ENCODE measurements around the gene SLC25A3. TPM values are rescaled to one million over a fixed set of nuclear protein-coding genes. Genes with fewer than 3 reads are reported as not detected.

Gene SLC25A3
- total RNA-seq, 1 experiment from 2014 or later, result 547 TPM

DNA sequence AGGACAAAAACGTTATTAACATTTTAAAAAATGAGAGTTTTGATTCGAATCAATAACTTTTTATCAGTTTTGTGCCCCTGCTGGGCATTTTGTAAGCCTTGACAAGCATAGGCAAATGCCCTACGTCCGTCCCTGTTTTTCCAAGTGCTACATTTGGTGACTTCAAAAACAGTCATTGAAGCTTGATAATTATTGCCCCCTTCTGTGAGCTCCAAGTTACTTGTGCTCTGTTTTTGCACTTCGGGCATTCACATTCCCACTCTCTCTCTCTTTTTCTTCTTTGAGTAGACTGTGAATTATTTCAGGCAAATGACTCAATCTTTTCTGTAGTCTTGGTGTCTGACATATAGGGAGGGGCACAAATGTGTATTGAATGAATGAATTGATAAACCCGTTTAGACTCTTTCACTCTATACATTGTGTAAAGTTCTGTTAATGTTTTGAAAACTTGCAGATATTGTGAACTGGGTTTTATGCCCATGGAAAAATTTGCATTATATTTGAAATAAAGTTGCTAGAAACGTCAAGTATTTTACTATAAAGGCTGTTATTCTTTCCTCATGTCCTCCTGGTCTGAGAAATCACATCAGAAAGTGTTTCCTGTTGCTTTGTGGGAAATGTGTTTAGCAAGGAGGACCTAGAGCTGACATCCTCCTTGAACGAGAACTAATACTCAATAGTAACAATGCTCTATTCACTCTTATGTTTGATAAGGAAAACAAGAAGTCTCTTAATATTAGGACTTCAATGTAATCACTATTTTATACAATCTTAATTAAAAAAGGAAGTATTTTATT, 53.0 kb downstream of the SLC25A3 start:
- no peak overlapping the region for H3K27ac ChIP-seq (ENCODE audit: low read length)
- ATAC-seq (no peak), DNase-seq (peak; percentile 40)
- peak overlapping the region; percentile 88 for H3K4me3 ChIP-seq (ENCODE audit: low read length)
- no peaks in the 10 kb centered on the region for H4K20me1 ChIP-seq (ENCODE audit: low read length)
- H3K9me2 ChIP-seq (replicated peaks; ENCODE audit: low read length), result no peaks in the 10 kb centered on the region
- peak overlapping the region; percentile 68 for H3K9ac ChIP-seq (ENCODE audit: low read length)
- no peaks in the 10 kb centered on the region for H3F3A ChIP-seq (ENCODE audit: low read length, unreplicated experiment)
- no peaks in the 10 kb centered on the region for H3K9me3 ChIP-seq (ENCODE audit: low read length)
- peak overlapping the region; percentile 81 for H3K4me2 ChIP-seq (ENCODE audit: low read length)
- peaks cover 3% of the 10 kb centered on the region; the same call in 1 of the 2 replicates for H3K36me3 ChIP-seq (ENCODE audit: low read depth, low read length)
- H2AFZ ChIP-seq (ENCODE audit: low read length), result peak overlapping the region; percentile 98
- H3K79me2 ChIP-seq (ENCODE audit: low read length), result peaks cover 44% of the 10 kb centered on the region
- H3K27me3 ChIP-seq (ENCODE audit: low read length), result no peaks in the 10 kb centered on the region
- ChIA-PET CTCF (interaction anchor here (1.0 kb wide), 1 partner anchor 40 kb away, joined by 4 read pairs; no protein-coding TSS in a partner anchor), POLR2A (ENCODE audit: unreplicated experiment) (interaction anchor here (0.6 kb wide), 1 partner anchor 53 kb away, joined by 3 read pairs; no protein-coding TSS in a partner anchor)
- no peak for TF ChIP-seq EZH2 (IDR thresholded peaks at IDR 0.05; ENCODE audit: low read length, unreplicated experiment)
- no peak for TF ChIP-seq EZH2phosphoT487 (IDR thresholded peaks at IDR 0.05; ENCODE audit: borderline replicate concordance, low read length)
- TF ChIP-seq, protein P1, sequence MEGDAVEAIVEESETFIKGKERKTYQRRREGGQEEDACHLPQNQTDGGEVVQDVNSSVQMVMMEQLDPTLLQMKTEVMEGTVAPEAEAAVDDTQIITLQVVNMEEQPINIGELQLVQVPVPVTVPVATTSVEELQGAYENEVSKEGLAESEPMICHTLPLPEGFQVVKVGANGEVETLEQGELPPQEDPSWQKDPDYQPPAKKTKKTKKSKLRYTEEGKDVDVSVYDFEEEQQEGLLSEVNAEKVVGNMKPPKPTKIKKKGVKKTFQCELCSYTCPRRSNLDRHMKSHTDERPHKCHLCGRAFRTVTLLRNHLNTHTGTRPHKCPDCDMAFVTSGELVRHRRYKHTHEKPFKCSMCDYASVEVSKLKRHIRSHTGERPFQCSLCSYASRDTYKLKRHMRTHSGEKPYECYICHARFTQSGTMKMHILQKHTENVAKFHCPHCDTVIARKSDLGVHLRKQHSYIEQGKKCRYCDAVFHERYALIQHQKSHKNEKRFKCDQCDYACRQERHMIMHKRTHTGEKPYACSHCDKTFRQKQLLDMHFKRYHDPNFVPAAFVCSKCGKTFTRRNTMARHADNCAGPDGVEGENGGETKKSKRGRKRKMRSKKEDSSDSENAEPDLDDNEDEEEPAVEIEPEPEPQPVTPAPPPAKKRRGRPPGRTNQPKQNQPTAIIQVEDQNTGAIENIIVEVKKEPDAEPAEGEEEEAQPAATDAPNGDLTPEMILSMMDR (conservative IDR thresholded peaks at IDR 0.05; ENCODE audit: low read depth, low read length), result peak; percentile 36
- BruUV-seq (replicated peaks), result no TSS peak
- H3K4me1 ChIP-seq (ENCODE audit: insufficient read depth, low read length), result peaks cover 6% of the 10 kb centered on the region
- intact Hi-C loops (cut with micrococcal nuclease), result loop anchor here (2.0 kb wide), 1 partner anchor 230 kb away; no protein-coding TSS in a partner anchor

DNA sequence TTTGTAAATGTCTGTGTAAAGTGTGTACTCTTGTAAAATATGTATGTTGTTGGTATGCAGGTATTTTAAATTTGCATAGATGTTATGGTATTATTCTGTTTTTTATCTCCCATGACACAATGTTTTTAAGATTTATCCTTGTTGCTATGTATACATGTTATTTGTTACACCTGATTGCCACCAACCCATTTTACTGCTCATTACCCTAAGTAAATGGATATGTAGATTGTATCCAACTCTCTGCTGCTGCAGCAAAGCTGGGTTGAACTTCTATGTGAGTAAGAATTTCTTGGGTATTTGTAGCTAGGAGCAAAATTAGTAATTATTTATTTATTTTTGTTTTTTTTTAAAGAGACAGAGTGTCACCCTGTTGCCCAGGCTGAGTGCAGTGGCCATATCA, 57.8 kb downstream of the SLC25A3 start:
- CTCF ChIA-PET, result no interaction called here
- intact Hi-C loops (cut with micrococcal nuclease), result no loop called here
- Histone ChIP-seq H3K27me3 (ENCODE audit: low read length) (no peaks in the 10 kb centered on the region), H3K9me2 (replicated peaks; ENCODE audit: low read length) (no peaks in the 10 kb centered on the region), H3K9ac (ENCODE audit: low read length) (no peak overlapping the region), H3K79me2 (ENCODE audit: low read length) (peaks cover 7% of the 10 kb centered on the region), H3K4me2 (ENCODE audit: low read length) (no peak overlapping the region), H3K4me3 (ENCODE audit: low read length) (no peak overlapping the region), H3K9me3 (ENCODE audit: low read length) (no peaks in the 10 kb centered on the region), H2AFZ (ENCODE audit: low read length) (no peak overlapping the region), H3F3A (ENCODE audit: low read length, unreplicated experiment) (no peaks in the 10 kb centered on the region), H3K36me3 (ENCODE audit: low read depth, low read length) (peaks cover 3% of the 10 kb centered on the region; the same call in 1 of the 2 replicates), H3K4me1 (ENCODE audit: insufficient read depth, low read length) (peaks cover 5% of the 10 kb centered on the region), H4K20me1 (ENCODE audit: low read length) (no peaks in the 10 kb centered on the region), H3K27ac (ENCODE audit: low read length) (no peak overlapping the region)
- ATAC-seq (no peak), DNase-seq (no peak)
- POLR2A ChIA-PET (ENCODE audit: unreplicated experiment), result interaction anchor here (0.6 kb wide), 2 partner anchors 58 to 59 kb away, joined by 3 to 4 read pairs; partner anchors contain the start of gene SLC25A3
- BruUV-seq (replicated peaks), result no TSS peak
- no peak for TF ChIP-seq EZH2 (IDR thresholded peaks at IDR 0.05; ENCODE audit: low read length, unreplicated experiment)
- TF ChIP-seq, protein P1 (conservative IDR thresholded peaks at IDR 0.05; ENCODE audit: low read depth, low read length), result no peak
- TF ChIP-seq EZH2phosphoT487 (IDR thresholded peaks at IDR 0.05; ENCODE audit: borderline replicate concordance, low read length), result no peak

Measured in PC-3 (cell line).